OCI-LY7 (cell line): ENCODE results near the gene CD164.

Source experiments
- CTCF ChIP-seq: fragments of 200-600 bp; sonication (generic); conservative IDR thresholded peaks from 2 replicates; pipeline ENCODE4 v1.5.1; 2014; ENCODE audit warnings: mild to moderate bottlenecking, antibody characterized with exemption, low read length, moderate library complexity, mixed read lengths
- EZH2phosphoT487 ChIP-seq: fragments of 200-600 bp; sonication (generic); IDR thresholded peaks from 2 replicates; pipeline ENCODE4 v1.6.1; 2018; ENCODE audit warnings: low read depth, borderline replicate concordance, mild to moderate bottlenecking, mixed run types, antibody characterized with exemption, low read length, moderate library complexity, mixed read lengths

GRCh38 chr6:109359248-109359647 lies 23.0 kb downstream of the CD164 start:
- TF ChIP-seq CTCF, result no peak
- TF ChIP-seq EZH2phosphoT487, result no peak
